ENCODE results near the gene ATG14.
"Not testable (repeated sequence)": the region's sequence is repeated elsewhere in the genome, so short reads cannot be mapped to it uniquely, and the experiment has no call there.

- TF ChIP-seq, protein P1, sequence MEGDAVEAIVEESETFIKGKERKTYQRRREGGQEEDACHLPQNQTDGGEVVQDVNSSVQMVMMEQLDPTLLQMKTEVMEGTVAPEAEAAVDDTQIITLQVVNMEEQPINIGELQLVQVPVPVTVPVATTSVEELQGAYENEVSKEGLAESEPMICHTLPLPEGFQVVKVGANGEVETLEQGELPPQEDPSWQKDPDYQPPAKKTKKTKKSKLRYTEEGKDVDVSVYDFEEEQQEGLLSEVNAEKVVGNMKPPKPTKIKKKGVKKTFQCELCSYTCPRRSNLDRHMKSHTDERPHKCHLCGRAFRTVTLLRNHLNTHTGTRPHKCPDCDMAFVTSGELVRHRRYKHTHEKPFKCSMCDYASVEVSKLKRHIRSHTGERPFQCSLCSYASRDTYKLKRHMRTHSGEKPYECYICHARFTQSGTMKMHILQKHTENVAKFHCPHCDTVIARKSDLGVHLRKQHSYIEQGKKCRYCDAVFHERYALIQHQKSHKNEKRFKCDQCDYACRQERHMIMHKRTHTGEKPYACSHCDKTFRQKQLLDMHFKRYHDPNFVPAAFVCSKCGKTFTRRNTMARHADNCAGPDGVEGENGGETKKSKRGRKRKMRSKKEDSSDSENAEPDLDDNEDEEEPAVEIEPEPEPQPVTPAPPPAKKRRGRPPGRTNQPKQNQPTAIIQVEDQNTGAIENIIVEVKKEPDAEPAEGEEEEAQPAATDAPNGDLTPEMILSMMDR (IDR thresholded peaks at IDR 0.05), result not testable (repeated sequence)
- not testable (repeated sequence) for TF ChIP-seq CHD2 (IDR thresholded peaks at IDR 0.05; ENCODE audit: low read length, partially characterized antibody); GABPA (IDR thresholded peaks at IDR 0.05; ENCODE audit: low read depth); RFX5 (IDR thresholded peaks at IDR 0.05; ENCODE audit: low read length); EZH2phosphoT487 (IDR thresholded peaks at IDR 0.05; ENCODE audit: borderline replicate concordance, low read depth); MAX (IDR thresholded peaks at IDR 0.05; ENCODE audit: low read depth); FOXM1 (IDR thresholded peaks at IDR 0.05; ENCODE audit: low read depth); TAF1 (IDR thresholded peaks at IDR 0.05; ENCODE audit: borderline replicate concordance, low read depth, low read length)
- TF ChIP-seq, protein P2, sequence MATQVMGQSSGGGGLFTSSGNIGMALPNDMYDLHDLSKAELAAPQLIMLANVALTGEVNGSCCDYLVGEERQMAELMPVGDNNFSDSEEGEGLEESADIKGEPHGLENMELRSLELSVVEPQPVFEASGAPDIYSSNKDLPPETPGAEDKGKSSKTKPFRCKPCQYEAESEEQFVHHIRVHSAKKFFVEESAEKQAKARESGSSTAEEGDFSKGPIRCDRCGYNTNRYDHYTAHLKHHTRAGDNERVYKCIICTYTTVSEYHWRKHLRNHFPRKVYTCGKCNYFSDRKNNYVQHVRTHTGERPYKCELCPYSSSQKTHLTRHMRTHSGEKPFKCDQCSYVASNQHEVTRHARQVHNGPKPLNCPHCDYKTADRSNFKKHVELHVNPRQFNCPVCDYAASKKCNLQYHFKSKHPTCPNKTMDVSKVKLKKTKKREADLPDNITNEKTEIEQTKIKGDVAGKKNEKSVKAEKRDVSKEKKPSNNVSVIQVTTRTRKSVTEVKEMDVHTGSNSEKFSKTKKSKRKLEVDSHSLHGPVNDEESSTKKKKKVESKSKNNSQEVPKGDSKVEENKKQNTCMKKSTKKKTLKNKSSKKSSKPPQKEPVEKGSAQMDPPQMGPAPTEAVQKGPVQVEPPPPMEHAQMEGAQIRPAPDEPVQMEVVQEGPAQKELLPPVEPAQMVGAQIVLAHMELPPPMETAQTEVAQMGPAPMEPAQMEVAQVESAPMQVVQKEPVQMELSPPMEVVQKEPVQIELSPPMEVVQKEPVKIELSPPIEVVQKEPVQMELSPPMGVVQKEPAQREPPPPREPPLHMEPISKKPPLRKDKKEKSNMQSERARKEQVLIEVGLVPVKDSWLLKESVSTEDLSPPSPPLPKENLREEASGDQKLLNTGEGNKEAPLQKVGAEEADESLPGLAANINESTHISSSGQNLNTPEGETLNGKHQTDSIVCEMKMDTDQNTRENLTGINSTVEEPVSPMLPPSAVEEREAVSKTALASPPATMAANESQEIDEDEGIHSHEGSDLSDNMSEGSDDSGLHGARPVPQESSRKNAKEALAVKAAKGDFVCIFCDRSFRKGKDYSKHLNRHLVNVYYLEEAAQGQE (IDR thresholded peaks at IDR 0.05; ENCODE audit: low read depth, low read length), result not testable (repeated sequence)
- TF ChIP-seq, protein P3, sequence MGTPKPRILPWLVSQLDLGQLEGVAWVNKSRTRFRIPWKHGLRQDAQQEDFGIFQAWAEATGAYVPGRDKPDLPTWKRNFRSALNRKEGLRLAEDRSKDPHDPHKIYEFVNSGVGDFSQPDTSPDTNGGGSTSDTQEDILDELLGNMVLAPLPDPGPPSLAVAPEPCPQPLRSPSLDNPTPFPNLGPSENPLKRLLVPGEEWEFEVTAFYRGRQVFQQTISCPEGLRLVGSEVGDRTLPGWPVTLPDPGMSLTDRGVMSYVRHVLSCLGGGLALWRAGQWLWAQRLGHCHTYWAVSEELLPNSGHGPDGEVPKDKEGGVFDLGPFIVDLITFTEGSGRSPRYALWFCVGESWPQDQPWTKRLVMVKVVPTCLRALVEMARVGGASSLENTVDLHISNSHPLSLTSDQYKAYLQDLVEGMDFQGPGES (IDR thresholded peaks at IDR 0.05; ENCODE audit: low read depth, low read length), result not testable (repeated sequence)
Measured at GRCh38 chr14:55383056-55383466, 28.6 kb downstream of the ATG14 start.

All from SK-N-SH (cell line).